ENCODE measurements around the gene ANO6.

GRCh38 chr12:45342848-45343247 is 127.0 kb downstream of the ANO6 start:
- no peak for TF ChIP-seq EZH2phosphoT487 (IDR thresholded peaks at IDR 0.05)
- TF ChIP-seq CTCF (IDR thresholded peaks at IDR 0.05): no peak

Data from neural progenitor cell (in vitro differentiated cells).